Suprapubic skin (tissue), 4 donors: ENCODE results near the gene PDE3A.

Experiments used
- POLR2A ChIP-seq, 2 donors: fragments of 450-650 bp; IDR thresholded peaks; one replicate each; pipeline ENCODE4 v1.6.1; 2017; ENCODE audit warnings: antibody characterized with exemption in 2 of 2, mild to moderate bottlenecking in 2 of 2, moderate library complexity in 2 of 2
- POLR2AphosphoS5 ChIP-seq, 3 donors: sonication (generic); formaldehyde crosslinking; IDR thresholded peaks; one replicate each; pipeline ENCODE4 v1.6.1; 2017; ENCODE audit warnings: antibody characterized with exemption in 3 of 3
- TF ChIP-seq, protein P1 (sequence below), 2 donors: fragments of 200-600 bp in 1 of 2; fragments of 450-650 bp in 1 of 2; sonication (generic) in 1 of 2; IDR thresholded peaks; one replicate each; pipeline ENCODE4 v1.5.1; 2016 to 2019; ENCODE audit warnings: antibody characterized with exemption in 2 of 2, mild to moderate bottlenecking in 1 of 2, moderate library complexity in 1 of 2

DNA sequence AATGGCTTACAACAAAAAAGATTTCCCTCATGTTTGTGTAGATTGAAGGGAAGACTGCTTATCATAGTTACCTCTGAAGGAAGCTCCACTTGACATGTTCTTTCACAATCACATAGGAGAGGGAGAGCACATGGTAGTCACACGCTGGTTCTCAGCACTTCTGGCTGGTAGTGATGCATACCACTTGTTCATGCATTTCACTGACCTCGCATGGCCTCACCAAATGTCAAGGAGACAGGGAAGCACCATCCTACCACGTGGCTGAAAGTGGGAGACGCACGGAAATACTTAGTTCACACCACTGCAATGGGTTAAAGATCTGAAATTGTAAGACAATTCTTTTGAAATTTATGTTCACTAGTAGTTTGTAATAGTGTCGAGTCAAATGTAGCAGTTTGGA lies 74.0 kb downstream of the PDE3A start:
- no peak for TF ChIP-seq POLR2A (IDR thresholded peaks at IDR 0.05)
- TF ChIP-seq, protein P1, sequence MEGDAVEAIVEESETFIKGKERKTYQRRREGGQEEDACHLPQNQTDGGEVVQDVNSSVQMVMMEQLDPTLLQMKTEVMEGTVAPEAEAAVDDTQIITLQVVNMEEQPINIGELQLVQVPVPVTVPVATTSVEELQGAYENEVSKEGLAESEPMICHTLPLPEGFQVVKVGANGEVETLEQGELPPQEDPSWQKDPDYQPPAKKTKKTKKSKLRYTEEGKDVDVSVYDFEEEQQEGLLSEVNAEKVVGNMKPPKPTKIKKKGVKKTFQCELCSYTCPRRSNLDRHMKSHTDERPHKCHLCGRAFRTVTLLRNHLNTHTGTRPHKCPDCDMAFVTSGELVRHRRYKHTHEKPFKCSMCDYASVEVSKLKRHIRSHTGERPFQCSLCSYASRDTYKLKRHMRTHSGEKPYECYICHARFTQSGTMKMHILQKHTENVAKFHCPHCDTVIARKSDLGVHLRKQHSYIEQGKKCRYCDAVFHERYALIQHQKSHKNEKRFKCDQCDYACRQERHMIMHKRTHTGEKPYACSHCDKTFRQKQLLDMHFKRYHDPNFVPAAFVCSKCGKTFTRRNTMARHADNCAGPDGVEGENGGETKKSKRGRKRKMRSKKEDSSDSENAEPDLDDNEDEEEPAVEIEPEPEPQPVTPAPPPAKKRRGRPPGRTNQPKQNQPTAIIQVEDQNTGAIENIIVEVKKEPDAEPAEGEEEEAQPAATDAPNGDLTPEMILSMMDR (IDR thresholded peaks at IDR 0.05), result no peak
- no peak for TF ChIP-seq POLR2AphosphoS5 (IDR thresholded peaks at IDR 0.05)
